SU-DHL-6 (cell line): ENCODE results near the gene ZNF273.

ENCODE experiments used
- H2AFZ ChIP-seq: fragments of 200-600 bp; sonication (generic); 2 replicates; pipeline ENCODE4 v1.6.1; 2014; ENCODE audit warnings: low read depth, mild to moderate bottlenecking, moderate library complexity, mixed read lengths, antibody characterized with exemption, low read length; ENCODE audit not compliant: severe bottlenecking
- H3F3A ChIP-seq: fragments of 200-600 bp; shearing (Covaris generic); 2 replicates; pipeline ENCODE4 v1.6.0; 2016; ENCODE audit warnings: antibody characterized with exemption, mild to moderate bottlenecking; ENCODE audit not compliant: insufficient read depth
- H3K27ac ChIP-seq: fragments of 200-600 bp; sonication (generic); 2 replicates; pipeline ENCODE4 v1.5.1; 2016; ENCODE audit warnings: low read depth, mild to moderate bottlenecking, low read length, moderate library complexity, mixed read lengths
- H3K27me3 ChIP-seq: fragments of 200-600 bp; sonication (generic), shearing (Covaris generic); 2 replicates; pipeline ENCODE4 v1.6.0; 2014; ENCODE audit warnings: mild to moderate bottlenecking, low read length
- H3K36me3 ChIP-seq: fragments of 200-600 bp; sonication (generic); 2 replicates; pipeline ENCODE4 v1.6.1; 2014; ENCODE audit warnings: mild to moderate bottlenecking, low read length, mixed read lengths
- H3K4me2 ChIP-seq: fragments of 300-600, 200-600 bp; shearing (Covaris generic), sonication (generic); 2 replicates; pipeline ENCODE4 v1.6.0; 2014; ENCODE audit warnings: low read length, low read depth, mild to moderate bottlenecking; ENCODE audit not compliant: poor library complexity, severe bottlenecking
- H3K4me3 ChIP-seq: fragments of 200-600 bp; sonication (generic); 2 replicates; pipeline ENCODE4 v1.5.1; 2014; ENCODE audit warnings: antibody characterized with exemption, low read length, mild to moderate bottlenecking, mixed read lengths; ENCODE audit not compliant: insufficient read depth, poor library complexity, severe bottlenecking
- H3K79me2 ChIP-seq: fragments of 200-600 bp; sonication (generic); 2 replicates; pipeline ENCODE4 v1.6.1; 2014; ENCODE audit warnings: mild to moderate bottlenecking, low read length, moderate library complexity; ENCODE audit not compliant: insufficient read depth
- H3K9ac ChIP-seq: fragments of 200-600 bp; sonication (generic); 2 replicates; pipeline ENCODE4 v1.7.0; 2014; ENCODE audit warnings: mild to moderate bottlenecking, low read length
- H3K9me2 ChIP-seq: fragments of 200-600 bp; sonication (generic); replicated peaks from 2 replicates; pipeline ENCODE4 v1.6.1; 2014; ENCODE audit warnings: low read length; ENCODE audit not compliant: insufficient read depth
- H3K9me3 ChIP-seq: fragments of 200-600 bp; sonication (generic); 2 replicates; pipeline ENCODE4 v1.6.1; 2014; ENCODE audit warnings: low read length, mixed read lengths; ENCODE audit not compliant: insufficient read depth
- H4K20me1 ChIP-seq: fragments of 200-600 bp; sonication (generic); 2 replicates; pipeline ENCODE4 v1.6.1; 2014; ENCODE audit warnings: low read depth, mild to moderate bottlenecking, antibody characterized with exemption, low read length, moderate library complexity, mixed read lengths
- EZH2phosphoT487 ChIP-seq: fragments of 200-600 bp; sonication (generic), shearing (Covaris generic); conservative IDR thresholded peaks from 2 replicates; pipeline ENCODE4 v1.6.1; 2018; ENCODE audit warnings: mild to moderate bottlenecking, antibody characterized with exemption, low read length, moderate library complexity, mixed read lengths
- TF ChIP-seq, protein P1 (sequence below): fragments of 200-600 bp; sonication (generic); IDR thresholded peaks from one replicate; pipeline ENCODE4 v1.5.1; 2017; ENCODE audit warnings: antibody characterized with exemption, mild to moderate bottlenecking, low read length, moderate library complexity; ENCODE audit not compliant: insufficient read depth, poor library complexity, severe bottlenecking

The ZNF273 gene

DNA sequence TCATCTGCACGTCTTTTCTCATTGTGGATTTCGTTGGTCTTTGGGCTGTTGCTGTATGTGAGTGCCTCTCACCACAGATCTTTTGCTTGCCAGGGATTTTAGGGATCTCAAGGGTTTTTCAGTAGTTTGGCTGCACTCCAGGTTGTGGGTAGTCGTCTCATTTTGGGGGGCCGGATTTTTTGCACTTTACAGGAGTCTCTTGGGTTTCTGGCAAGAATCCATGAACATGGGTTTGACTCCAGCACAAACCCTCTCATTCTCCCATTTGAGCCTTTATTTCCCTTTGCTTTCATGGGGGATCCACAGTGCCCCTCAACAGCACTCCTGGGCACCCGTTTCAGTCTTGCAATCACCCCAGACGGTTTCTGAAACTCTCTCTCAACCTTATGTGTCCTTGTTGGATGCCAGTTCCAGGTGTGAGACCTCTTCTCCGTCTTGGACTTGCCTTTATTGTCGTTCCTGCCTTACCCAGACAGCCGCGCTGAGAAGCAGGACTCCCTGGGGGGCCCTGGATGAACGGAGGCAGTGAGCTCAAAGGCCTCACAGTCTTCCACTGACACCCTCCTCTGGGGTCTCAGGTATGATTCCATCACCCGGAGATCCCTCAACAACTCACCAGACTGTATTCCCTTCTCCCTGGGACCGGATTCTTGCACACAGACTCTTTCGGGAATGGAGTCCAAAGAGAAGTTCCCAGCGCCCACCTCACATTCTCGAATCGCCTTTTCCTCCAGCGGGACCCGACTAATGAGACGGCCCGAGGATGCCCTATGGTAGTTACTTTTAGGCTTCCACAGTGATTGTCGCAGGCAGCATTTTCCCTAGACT lies 18.8 kb upstream of the ZNF273 start:
- Histone ChIP-seq H3K79me2 (no peaks in the 10 kb centered on the region), H3K9me3 (no peaks in the 10 kb centered on the region), H3K27me3 (no peaks in the 10 kb centered on the region), H4K20me1 (no peaks in the 10 kb centered on the region), H3F3A (no peaks in the 10 kb centered on the region), H3K9me2 (no peaks in the 10 kb centered on the region), H3K4me2 (no peak overlapping the region), H3K4me3 (no peak overlapping the region), H2AFZ (no peak overlapping the region), H3K27ac (no peak overlapping the region), H3K9ac (no peak overlapping the region), H3K36me3 (no peaks in the 10 kb centered on the region)
- no peak for TF ChIP-seq EZH2phosphoT487
- TF ChIP-seq, protein P1, sequence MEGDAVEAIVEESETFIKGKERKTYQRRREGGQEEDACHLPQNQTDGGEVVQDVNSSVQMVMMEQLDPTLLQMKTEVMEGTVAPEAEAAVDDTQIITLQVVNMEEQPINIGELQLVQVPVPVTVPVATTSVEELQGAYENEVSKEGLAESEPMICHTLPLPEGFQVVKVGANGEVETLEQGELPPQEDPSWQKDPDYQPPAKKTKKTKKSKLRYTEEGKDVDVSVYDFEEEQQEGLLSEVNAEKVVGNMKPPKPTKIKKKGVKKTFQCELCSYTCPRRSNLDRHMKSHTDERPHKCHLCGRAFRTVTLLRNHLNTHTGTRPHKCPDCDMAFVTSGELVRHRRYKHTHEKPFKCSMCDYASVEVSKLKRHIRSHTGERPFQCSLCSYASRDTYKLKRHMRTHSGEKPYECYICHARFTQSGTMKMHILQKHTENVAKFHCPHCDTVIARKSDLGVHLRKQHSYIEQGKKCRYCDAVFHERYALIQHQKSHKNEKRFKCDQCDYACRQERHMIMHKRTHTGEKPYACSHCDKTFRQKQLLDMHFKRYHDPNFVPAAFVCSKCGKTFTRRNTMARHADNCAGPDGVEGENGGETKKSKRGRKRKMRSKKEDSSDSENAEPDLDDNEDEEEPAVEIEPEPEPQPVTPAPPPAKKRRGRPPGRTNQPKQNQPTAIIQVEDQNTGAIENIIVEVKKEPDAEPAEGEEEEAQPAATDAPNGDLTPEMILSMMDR, result no peak

DNA sequence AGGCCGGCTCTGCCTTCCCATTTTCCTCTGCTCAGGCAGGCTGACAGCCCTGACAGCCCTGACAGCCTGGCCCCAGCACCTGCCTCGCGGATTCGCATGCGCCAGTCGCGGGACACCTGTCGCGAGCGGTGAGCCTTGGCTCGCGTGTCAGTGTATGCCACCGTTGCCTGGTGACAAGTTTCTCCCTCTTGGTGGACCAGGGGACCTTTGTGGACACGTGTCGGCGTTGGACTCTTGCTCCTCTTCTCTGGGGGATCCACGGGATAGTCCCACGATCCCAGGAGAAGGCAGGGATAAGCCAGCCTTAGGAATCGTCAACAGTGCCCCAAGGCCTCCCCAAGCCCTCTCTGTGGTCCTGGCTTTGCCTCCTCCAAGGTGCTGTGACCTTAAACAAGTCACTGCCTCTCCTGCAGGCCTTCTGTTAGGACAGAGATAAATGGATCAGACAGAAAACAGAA lies 18.1 kb upstream of the ZNF273 start:
- H3K9me3 ChIP-seq, result no peaks in the 10 kb centered on the region

DNA sequence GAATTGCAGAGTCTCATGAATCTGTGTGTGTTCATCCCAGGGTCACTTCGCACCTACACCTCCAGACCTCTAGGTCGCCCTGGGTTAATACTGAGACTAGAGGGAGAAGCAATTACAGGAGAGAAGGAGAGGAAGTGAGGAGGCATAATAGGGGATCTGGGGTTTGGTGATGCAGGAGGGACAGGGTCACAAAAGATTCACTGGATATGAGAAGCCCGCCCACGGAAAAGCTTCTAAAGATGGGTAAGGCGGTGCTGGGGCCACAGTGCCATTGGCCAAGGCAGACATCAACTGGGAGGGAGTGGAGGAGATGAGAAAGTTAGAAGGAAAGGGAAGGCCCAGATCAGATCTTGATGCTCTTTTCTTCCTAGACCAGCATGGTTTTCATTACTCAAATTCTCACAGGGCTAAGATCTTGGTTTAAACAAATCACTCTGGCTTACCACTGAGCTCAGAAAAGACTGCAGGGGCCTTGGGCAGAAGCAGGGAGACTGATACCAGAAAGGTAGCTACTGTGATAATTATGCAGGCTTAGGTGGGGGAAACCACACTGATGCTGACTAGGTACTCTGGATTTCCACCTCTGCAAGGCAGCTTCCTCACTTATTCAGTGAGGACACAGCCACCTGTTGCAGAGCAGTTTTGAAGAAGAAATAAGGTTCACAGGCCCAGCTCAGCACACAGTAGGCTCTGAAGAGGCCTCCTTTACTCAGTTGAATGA lies 17.4 kb upstream of the ZNF273 start:
- Histone ChIP-seq H3K9me2 (no peaks in the 10 kb centered on the region), H3F3A (no peaks in the 10 kb centered on the region), H3K27ac (no peak overlapping the region), H3K9me3 (no peaks in the 10 kb centered on the region), H3K36me3 (no peaks in the 10 kb centered on the region), H3K4me3 (no peak overlapping the region), H3K4me2 (no peak overlapping the region), H4K20me1 (no peaks in the 10 kb centered on the region), H3K9ac (no peak overlapping the region), H2AFZ (no peak overlapping the region), H3K27me3 (no peaks in the 10 kb centered on the region), H3K79me2 (no peaks in the 10 kb centered on the region)
- TF ChIP-seq EZH2phosphoT487, result no peak
- TF ChIP-seq, protein P1, result no peak

More for the DNA sequence above, 18.1 kb upstream of the ZNF273 start:
- no peaks in the 10 kb centered on the region for H3F3A ChIP-seq
- H3K27ac ChIP-seq, result no peak overlapping the region
- H3K9me2 ChIP-seq, result no peaks in the 10 kb centered on the region
- no peaks in the 10 kb centered on the region for H3K27me3 ChIP-seq
- no peak overlapping the region for H3K9ac ChIP-seq
- no peak overlapping the region for H3K4me3 ChIP-seq
- no peak for TF ChIP-seq EZH2phosphoT487
- TF ChIP-seq, protein P1, result no peak
- no peaks in the 10 kb centered on the region for H3K36me3 ChIP-seq
- H3K4me2 ChIP-seq, result no peak overlapping the region
- H3K79me2 ChIP-seq, result no peaks in the 10 kb centered on the region
- no peaks in the 10 kb centered on the region for H4K20me1 ChIP-seq
- H2AFZ ChIP-seq, result no peak overlapping the region
